GM12878 (cell line): Measurements from ENCODE around the gene LCE3E. TPM values are rescaled to one million over a fixed set of nuclear protein-coding genes. Genes with fewer than 3 reads are reported as not detected.

ENCODE experiments used
- ATAC-seq: fragments of 200-7000 bp; cut with Tn5 transposase; 3 replicates; pipeline ENCODE4 v1.9.1; 2020; ENCODE audit warnings: mild to moderate bottlenecking, moderate library complexity
- BruUV-seq: library from RNA; stranded (reverse); fragments of 400-500 nt; replicated peaks from 2 replicates; lab custom pipeline; 2021; lab: Mats Ljungman, UMichigan
- CTCF ChIA-PET: fragments of 300-600 bp; sonication (Branson Sonifier 250); formaldehyde crosslinking; extraction: SDS; loops from one replicate; lab custom pipeline; 2021; ENCODE audit warnings: inconsistent platforms; lab: Yijun Ruan, JAX
- POLR2A ChIA-PET: fragments of 350-600 bp; formaldehyde crosslinking; extraction: SDS; loops from one replicate; lab custom pipeline; 2021; ENCODE audit warnings: inconsistent platforms; lab: Charles Lee
- RAD21 ChIA-PET: fragments of 300-600 bp; sonication (Branson Sonifier 250); formaldehyde crosslinking; loops from one replicate; lab custom pipeline; 2023; ENCODE audit warnings: antibody characterized with exemption; ENCODE audit not compliant: unreplicated experiment; lab: Charles Lee
- SMC1A ChIA-PET: fragments of 300-600 bp; sonication (Branson Sonifier 250); formaldehyde crosslinking; loops from one replicate; lab custom pipeline; 2023; ENCODE audit not compliant: unreplicated experiment, uncharacterized antibody; lab: Charles Lee
- DNase-seq: peaks from one replicate; pipeline ENCODE4 v3.0.0-alpha.2; 2011; ENCODE audit warnings: low read depth, low spot score
- FAIRE-seq: peaks from 3 replicates; lab custom pipeline; 2011; peaks lifted over from hg19 to GRCh38; lab: Jason Lieb, UNC
- H2AFZ ChIP-seq: 2 replicates; pipeline ENCODE4 v1.6.0; 2011; ENCODE audit warnings: low read depth, low read length, control low read depth; ENCODE audit not compliant: control insufficient read depth
- H3K27ac ChIP-seq: 2 replicates; pipeline ENCODE4 v1.5.1; 2011; ENCODE audit warnings: control low read depth; ENCODE audit not compliant: control insufficient read depth, insufficient read depth
- H3K27me3 ChIP-seq, 2 experiments: replicated peaks in 1 of 2; 2 replicates each; pipeline versions ENCODE4 v1.6.0 to v1.6.1; 2011; ENCODE audit warnings: low read length in 1 of 2; ENCODE audit not compliant: control insufficient read depth in 2 of 2, insufficient read depth in 2 of 2
- H3K36me3 ChIP-seq, 2 experiments: 2 replicates each; pipeline ENCODE4 v1.5.1; 2011; ENCODE audit warnings: low read length in 1 of 2; ENCODE audit not compliant: control insufficient read depth in 2 of 2, insufficient read depth in 2 of 2
- H3K4me1 ChIP-seq: 2 replicates; pipeline ENCODE4 v1.6.1; 2011; ENCODE audit warnings: mild to moderate bottlenecking, low read length, moderate library complexity, mixed read lengths; ENCODE audit not compliant: control insufficient read depth, insufficient read depth
- H3K4me2 ChIP-seq: 2 replicates; pipeline ENCODE4 v1.6.0; 2011; ENCODE audit warnings: control low read depth; ENCODE audit not compliant: control insufficient read depth, insufficient read depth
- H3K4me3 ChIP-seq: fragments of 200-600 bp; sonication (generic); 2 replicates; pipeline ENCODE4 v1.5.1; 2016
- H3K79me2 ChIP-seq: 2 replicates; pipeline ENCODE4 v1.6.0; 2011; ENCODE audit warnings: low read length; ENCODE audit not compliant: control insufficient read depth, insufficient read depth
- H3K9ac ChIP-seq: 2 replicates; pipeline ENCODE4 v1.8.0; 2011; ENCODE audit warnings: low read length, control low read depth, mixed read lengths; ENCODE audit not compliant: control insufficient read depth, insufficient read depth
- H3K9me3 ChIP-seq: replicated peaks from 3 replicates; pipeline ENCODE4 v1.5.1; 2011; ENCODE audit warnings: mild to moderate bottlenecking, low read length; ENCODE audit not compliant: control insufficient read depth, insufficient read depth
- H4K20me1 ChIP-seq: 2 replicates; pipeline ENCODE4 v1.6.0; 2011; ENCODE audit not compliant: control insufficient read depth, insufficient read depth
- ATF7 ChIP-seq: fragments of 450-650 bp; IDR thresholded peaks from 2 replicates; pipeline ENCODE4 v1.6.1; 2016; ENCODE audit warnings: low read depth, mild to moderate bottlenecking
- BHLHE40 ChIP-seq, 2 experiments: fragments of 450-650 bp in 1 of 2; IDR thresholded peaks; 2 replicates each; pipeline ENCODE4 v1.6.1; 2011 to 2017; ENCODE audit warnings: low read depth in 2 of 2, borderline replicate concordance in 1 of 2, improper control_type of control experiment in 1 of 2, low read length in 1 of 2, mild to moderate bottlenecking in 1 of 2
- ETV6 ChIP-seq, 2 experiments: fragments of 450-650 bp in 1 of 2; IDR thresholded peaks in 1 of 2; conservative IDR thresholded peaks in 1 of 2; 2 replicates each; pipeline ENCODE4 v1.6.1; 2014; ENCODE audit warnings: antibody characterized with exemption in 1 of 2, borderline replicate concordance in 1 of 2, low read depth in 1 of 2, mild to moderate bottlenecking in 1 of 2, moderate library complexity in 1 of 2
- FOS ChIP-seq: IDR thresholded peaks from 3 replicates; pipeline ENCODE4 v1.6.1; 2011; ENCODE audit warnings: borderline replicate concordance; ENCODE audit not compliant: insufficient read length; ENCODE audit errors: extremely low read depth
- NBN ChIP-seq: fragments of 450-650 bp; IDR thresholded peaks from 2 replicates; pipeline ENCODE4 v1.6.1; 2016
- PAX8 ChIP-seq: fragments of 450-650 bp; IDR thresholded peaks from 2 replicates; pipeline ENCODE4 v1.6.1; 2017; ENCODE audit warnings: mild to moderate bottlenecking, moderate library complexity
- SMAD1 ChIP-seq: fragments of 450-650 bp; IDR thresholded peaks from 2 replicates; pipeline ENCODE4 v1.6.1; 2018; ENCODE audit warnings: mild to moderate bottlenecking, low read depth; ENCODE audit not compliant: partially characterized antibody
- SMARCA5 ChIP-seq: fragments of 450-650 bp; IDR thresholded peaks from 2 replicates; pipeline ENCODE4 v1.6.1; 2017; ENCODE audit warnings: mild to moderate bottlenecking
- STAT3 ChIP-seq: IDR thresholded peaks from 2 replicates; pipeline ENCODE4 v1.6.1; 2011; ENCODE audit warnings: low read depth, low read length, improper control_type of control experiment
- TCF3 ChIP-seq: IDR thresholded peaks from 2 replicates; pipeline ENCODE4 v1.6.1; 2012; ENCODE audit warnings: low read depth, mild to moderate bottlenecking, low read length, borderline replicate concordance; ENCODE audit not compliant: insufficient read depth
- WGBS: methylation state at CpG from one replicate; pipeline ENCODE4 v1.1.6; 2016; ENCODE audit warnings: low lambda C conversion rate; ENCODE audit not compliant: insufficient replicate concordance, insufficient coverage; ENCODE audit errors: missing lambda C conversion rate; 5-methylcytosine and 5-hydroxymethylcytosine counted together
- in situ Hi-C: fragments of 300-500 bp; cut with MboI; formaldehyde crosslinking; loops from 9 replicates; pipeline ENCODE4 v1.14.3; 2018; ENCODE audit warnings: mixed read lengths
- intact Hi-C: fragments of 100-400 bp; cut with micrococcal nuclease; formaldehyde crosslinking; loops from one replicate; pipeline ENCODE4 v1.14.2; 2022; ENCODE audit not compliant: unreplicated experiment
- polyA plus RNA-seq, 11 experiments: library from polyadenylated mRNA; depleted of rRNA in 4 of 11; unstranded in 6 of 11; stranded (reverse) in 5 of 11; fragments of >200 nt; fragmentation: Nextera tagmentation in 4 of 11; fragmentation: Illumina TruSeq in 1 of 11; extraction: Ambion mirVana in 4 of 11; extraction: Trizol in 1 of 11; gene quantifications; 1 replicate in 1 of 11; 2 replicates in 10 of 11; pipeline versions ENCODE4 v1.2.1 to v1.2.3, GENCODE V29; 2011 to 2016; ENCODE audit warnings: inconsistent platforms in 2 of 11, missing spikeins in 2 of 11, low read depth in 1 of 11
- total RNA-seq, 4 experiments: library from RNA; depleted of rRNA in 3 of 4; stranded (reverse); fragments of >200 nt in 3 of 4; fragmentation: Illumina TruSeq in 1 of 4; extraction: Trizol in 1 of 4; gene quantifications; 2 replicates each; pipeline versions ENCODE4 v1.2.1 to v1.2.3, GENCODE V29; 2013 to 2021
- TF ChIP-seq, protein P1 (sequence below): fragments of 450-650 bp; formaldehyde crosslinking; IDR thresholded peaks from 2 replicates; pipeline ENCODE4 v1.4.0; 2020; ENCODE audit warnings: mild to moderate bottlenecking, moderate library complexity
- TF ChIP-seq, protein P2 (sequence below): fragments of 450-650 bp; formaldehyde crosslinking; IDR thresholded peaks from 2 replicates; pipeline ENCODE4 v1.4.0; 2022; ENCODE audit warnings: mild to moderate bottlenecking, moderate library complexity

Gene LCE3E
- total and polyA plus RNA-seq, 10 of the 15 experiments (the other 5 are each of a cell fraction or from before 2014, with no cell fraction given) = not detected

DNA sequence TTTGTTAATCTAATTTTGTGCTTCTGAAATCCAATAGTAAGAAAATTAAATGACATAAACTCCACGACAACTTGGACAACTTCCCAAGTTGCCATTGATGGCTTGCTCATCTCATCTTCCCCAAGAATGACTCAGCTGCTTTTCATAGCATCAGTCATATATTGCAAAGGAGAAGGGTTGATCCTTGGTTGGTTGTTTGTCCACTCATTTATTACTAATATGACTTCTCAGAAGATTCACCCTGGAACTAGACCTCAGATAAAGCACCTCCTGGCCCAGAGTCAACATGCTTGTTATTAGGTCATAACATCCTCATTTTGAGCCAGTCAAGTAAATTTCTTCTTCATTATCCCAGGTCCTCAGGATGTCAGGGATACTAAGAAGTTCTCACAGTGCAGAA lies 16.1 kb upstream of the LCE3E start (continued):
- TF ChIP-seq, protein P1, sequence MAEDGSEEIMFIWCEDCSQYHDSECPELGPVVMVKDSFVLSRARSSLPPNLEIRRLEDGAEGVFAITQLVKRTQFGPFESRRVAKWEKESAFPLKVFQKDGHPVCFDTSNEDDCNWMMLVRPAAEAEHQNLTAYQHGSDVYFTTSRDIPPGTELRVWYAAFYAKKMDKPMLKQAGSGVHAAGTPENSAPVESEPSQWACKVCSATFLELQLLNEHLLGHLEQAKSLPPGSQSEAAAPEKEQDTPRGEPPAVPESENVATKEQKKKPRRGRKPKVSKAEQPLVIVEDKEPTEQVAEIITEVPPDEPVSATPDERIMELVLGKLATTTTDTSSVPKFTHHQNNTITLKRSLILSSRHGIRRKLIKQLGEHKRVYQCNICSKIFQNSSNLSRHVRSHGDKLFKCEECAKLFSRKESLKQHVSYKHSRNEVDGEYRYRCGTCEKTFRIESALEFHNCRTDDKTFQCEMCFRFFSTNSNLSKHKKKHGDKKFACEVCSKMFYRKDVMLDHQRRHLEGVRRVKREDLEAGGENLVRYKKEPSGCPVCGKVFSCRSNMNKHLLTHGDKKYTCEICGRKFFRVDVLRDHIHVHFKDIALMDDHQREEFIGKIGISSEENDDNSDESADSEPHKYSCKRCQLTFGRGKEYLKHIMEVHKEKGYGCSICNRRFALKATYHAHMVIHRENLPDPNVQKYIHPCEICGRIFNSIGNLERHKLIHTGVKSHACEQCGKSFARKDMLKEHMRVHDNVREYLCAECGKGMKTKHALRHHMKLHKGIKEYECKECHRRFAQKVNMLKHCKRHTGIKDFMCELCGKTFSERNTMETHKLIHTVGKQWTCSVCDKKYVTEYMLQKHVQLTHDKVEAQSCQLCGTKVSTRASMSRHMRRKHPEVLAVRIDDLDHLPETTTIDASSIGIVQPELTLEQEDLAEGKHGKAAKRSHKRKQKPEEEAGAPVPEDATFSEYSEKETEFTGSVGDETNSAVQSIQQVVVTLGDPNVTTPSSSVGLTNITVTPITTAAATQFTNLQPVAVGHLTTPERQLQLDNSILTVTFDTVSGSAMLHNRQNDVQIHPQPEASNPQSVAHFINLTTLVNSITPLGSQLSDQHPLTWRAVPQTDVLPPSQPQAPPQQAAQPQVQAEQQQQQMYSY (CRISPR knock-in tag) = no peak
- no peak for TF ChIP-seq TCF3

DNA sequence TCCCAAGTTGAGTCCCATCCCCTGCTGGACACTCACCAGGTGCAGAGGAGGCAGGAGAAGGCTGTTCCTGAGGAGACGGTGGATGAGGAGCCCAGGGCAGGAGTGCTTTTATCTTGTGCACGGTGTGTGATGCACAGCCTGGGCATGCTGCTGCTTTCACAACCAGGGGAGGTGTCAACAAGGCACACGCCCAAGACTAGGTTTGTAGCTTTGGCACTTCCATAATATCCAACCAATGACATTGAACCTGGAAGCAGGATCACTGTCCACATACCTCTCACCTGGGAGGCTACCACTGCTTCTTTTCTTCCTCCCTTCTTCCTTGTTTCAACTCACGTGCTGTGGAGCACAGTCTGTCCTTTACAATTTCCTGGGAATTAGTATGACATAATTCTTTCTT lies 13.9 kb upstream of the LCE3E start, which contains the start of gene LCE3D:
TSS of gene LCE3D (minus strand) at position 84 of the 400 bp plus-strand sequence. CDS start 580 bp downstream, outside the sequence.
- no peak within 1 kb of the TSS for H3K4me2 ChIP-seq
- RAD21 ChIA-PET = no interaction called here
- POLR2A ChIA-PET = no interaction called here
- H3K36me3 ChIP-seq = no peaks in the 10 kb centered on the region
- no peaks in the 10 kb centered on the region for H3K79me2 ChIP-seq
- no TSS peak for BruUV-seq
- CTCF ChIA-PET = no interaction called here
- H3K4me3 ChIP-seq = no peak within 1 kb of the TSS
- TF ChIP-seq STAT3 (no peak), BHLHE40 (IDR thresholded peaks at IDR 0.05; ENCODE audit: borderline replicate concordance in 1 of 2, low read depth in 2 of 2, low read length in 1 of 2) (no peak), ATF7 (no peak), NBN (no peak), PAX8 (no peak), SMARCA5 (no peak), SMAD1 (no peak), ETV6 (conservative IDR thresholded peaks at IDR 0.05 in 1 of 2, IDR thresholded peaks at IDR 0.05 in 1 of 2; ENCODE audit: borderline replicate concordance in 1 of 2, low read depth in 1 of 2) (no peak), FOS (no peak)
- TF ChIP-seq, protein P2, sequence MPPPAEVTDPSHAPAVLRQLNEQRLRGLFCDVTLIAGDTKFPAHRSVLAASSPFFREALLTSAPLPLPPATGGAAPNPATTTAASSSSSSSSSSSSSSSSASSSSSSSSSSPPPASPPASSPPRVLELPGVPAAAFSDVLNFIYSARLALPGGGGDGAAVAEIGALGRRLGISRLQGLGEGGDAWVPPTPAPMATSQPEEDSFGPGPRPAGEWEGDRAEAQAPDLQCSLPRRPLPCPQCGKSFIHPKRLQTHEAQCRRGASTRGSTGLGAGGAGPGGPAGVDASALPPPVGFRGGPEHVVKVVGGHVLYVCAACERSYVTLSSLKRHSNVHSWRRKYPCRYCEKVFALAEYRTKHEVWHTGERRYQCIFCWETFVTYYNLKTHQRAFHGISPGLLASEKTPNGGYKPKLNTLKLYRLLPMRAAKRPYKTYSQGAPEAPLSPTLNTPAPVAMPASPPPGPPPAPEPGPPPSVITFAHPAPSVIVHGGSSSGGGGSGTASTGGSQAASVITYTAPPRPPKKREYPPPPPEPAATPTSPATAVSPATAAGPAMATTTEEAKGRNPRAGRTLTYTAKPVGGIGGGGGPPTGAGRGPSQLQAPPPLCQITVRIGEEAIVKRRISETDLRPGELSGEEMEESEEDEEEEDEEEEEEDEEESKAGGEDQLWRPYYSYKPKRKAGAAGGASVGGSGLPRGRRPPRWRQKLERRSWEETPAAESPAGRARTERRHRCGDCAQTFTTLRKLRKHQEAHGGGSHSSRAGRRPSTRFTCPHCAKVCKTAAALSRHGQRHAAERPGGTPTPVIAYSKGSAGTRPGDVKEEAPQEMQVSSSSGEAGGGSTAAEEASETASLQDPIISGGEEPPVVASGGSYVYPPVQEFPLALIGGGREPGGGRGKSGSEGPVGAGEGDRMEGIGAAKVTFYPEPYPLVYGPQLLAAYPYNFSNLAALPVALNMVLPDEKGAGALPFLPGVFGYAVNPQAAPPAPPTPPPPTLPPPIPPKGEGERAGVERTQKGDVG (CRISPR knock-in tag) = no peak
- no peak for ATAC-seq
- H2AFZ ChIP-seq = no peak within 1 kb of the TSS
- no peak for DNase-seq
- no peak for FAIRE-seq
- 31% methylated on average over 4 of the region's 4 CpGs for WGBS
- no peaks in the 10 kb centered on the region; the same call in 2 of the 3 replicates for H3K9me3 ChIP-seq
- SMC1A ChIA-PET = no interaction called here
- H4K20me1 ChIP-seq = no peaks in the 10 kb centered on the region
- H3K27ac ChIP-seq = no peak within 1 kb of the TSS
- intact Hi-C loops = loop anchor here (2.0 kb wide), 1 partner anchor 40 kb away; no protein-coding TSS in a partner anchor
- peaks cover 5% of the 10 kb centered on the region; the same call in 1 of the 2 replicates for H3K4me1 ChIP-seq
- no peak within 1 kb of the TSS for H3K9ac ChIP-seq
- in situ Hi-C loops = no loop called here
- peaks cover 0 to 1% of the 10 kb centered on the region in 2 experiments; a peak in 1 of 4 replicates for H3K27me3 ChIP-seq
